Measurements from ENCODE around the gene NSG1. TPM values are rescaled to one million over a fixed set of nuclear protein-coding genes. Genes with fewer than 3 reads are reported as not detected.
"Not testable (repeated sequence)": the region's sequence is repeated elsewhere in the genome, so short reads cannot be mapped to it uniquely, and the experiment has no call there.

Gene NSG1
- total RNA-seq, 1 donor from 2014 or later, result 0.27 TPM

DNA sequence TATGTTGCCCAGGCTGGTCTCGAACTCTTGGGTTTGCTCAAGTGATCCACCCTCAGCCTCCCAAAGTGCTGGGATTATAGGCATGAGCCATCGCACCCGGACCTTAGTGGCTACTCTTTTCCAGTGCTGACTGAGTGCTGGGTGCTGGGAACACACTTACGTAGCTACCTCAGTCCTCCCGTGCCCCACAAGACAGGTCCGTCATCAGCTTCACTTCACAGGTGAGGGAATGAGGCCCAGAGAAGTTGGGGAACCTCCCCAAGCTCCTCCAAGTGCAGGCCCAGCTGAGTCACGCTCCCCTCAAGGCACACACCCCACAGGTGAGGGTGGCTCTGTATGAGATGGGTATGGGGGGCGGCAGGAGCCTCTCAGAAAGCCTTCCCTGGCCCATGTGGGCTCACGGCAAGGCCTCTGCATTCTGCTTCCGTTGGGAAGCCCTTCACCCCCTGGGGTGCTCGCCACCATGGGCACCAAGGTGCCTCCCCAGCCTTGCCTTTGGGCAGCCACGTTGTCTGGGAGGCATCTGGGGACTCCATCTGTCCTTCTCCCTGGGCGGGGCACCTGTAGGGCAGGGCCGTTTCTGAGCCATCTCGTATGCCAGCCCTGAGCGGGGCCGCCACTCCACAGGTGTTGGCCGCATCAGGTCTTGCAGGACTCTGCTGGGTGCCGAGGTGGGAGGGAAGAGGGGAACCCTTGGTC lies 28.4 kb downstream of the NSG1 start:
- DNase-seq (ENCODE audit: low read depth), result no peak

DNA sequence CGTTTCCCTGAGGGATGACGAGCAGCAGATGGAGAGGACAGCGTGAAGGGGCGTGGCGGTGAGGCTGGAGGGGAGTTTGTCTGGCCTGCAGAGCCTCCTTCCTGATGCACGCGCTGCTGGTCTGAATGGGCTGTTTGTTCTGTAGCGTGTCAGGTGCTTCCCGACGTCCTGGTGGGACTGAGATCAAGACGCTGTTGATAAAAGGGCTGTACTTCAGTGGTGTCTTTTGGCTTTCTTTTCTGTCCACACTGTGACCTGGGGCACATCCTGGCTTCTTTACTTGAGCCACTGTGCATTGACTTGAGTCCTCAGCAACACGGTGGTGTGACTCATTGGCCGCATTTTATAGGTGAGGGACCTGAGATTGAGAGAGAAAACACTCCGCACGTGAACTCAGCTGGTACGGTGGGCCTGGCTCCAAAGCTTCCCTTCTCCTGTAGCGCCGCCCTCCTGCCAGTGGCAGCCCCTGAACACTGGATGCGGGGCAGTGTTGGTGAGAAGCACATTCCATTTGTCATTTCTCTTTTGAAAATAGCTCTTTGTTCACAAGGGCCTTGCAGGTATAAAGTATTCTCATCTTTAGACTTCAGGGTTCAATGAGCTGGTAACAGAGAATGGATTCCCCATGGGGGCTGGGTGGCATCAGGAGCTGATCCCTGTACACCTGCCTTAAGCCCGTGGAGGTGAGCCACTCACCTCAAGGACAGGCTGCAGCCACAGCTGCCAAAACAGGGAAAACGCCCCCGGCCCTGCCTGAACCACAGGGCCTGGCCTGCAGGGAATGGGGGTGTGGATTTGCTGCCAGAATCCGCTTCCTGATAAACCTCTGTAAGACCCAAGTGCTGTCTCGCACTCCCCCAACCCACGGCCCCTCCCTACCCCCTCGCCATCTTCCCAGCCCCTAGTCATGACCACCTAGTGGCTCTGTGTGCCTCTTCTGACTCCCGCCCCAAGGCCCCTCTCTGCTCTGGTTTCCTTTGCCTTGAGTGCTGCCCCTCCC lies 29.2 kb downstream of the NSG1 start:
- DNase-seq (ENCODE audit: low read depth), result no peak

DNA sequence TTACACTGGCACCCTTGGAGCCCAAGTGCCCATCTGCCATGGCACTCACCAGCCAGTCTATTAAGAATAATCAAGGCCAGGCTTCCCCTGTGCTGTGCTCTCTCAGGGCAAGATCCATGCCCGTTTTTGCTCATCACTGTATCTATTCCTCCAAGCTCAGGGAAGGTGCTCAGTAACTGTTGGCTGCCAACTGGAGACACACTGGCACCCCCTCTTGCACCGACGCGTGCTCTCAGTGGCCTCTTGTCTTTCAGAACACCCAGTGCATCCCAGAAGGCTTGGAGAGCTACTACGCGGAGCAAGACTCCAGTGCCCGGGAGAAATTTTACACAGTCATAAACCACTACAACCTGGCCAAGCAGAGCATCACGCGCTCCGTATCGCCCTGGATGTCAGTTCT lies 30.1 kb downstream of the NSG1 start:
- no peak for DNase-seq (ENCODE audit: low read depth)

DNA sequence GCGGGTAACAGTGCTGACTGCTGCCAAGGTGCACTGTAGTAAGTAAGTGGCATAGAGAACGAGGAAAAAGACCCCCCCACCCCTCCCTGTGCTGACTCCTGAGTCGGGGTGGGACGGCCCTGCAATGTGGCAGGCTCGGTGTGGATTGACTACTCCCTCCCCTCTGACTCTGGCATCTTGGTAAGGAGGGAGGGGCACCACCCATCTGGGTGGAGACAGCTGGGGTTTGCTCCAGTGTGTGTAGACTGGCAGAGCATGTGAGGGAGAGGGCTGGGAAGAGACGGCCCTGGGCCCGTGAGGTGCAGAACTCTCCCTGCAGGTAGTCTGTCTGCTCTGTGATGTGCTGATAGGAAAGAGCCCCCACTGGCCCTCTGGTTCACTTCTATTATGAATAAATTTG lies 31.0 kb downstream of the NSG1 start:
- no peak for DNase-seq (ENCODE audit: low read depth)

GRCh38 chr4:4418676-4419390 lies 31.9 kb downstream of the NSG1 start:
- DNase-seq (ENCODE audit: low read depth), result no peak

DNA sequence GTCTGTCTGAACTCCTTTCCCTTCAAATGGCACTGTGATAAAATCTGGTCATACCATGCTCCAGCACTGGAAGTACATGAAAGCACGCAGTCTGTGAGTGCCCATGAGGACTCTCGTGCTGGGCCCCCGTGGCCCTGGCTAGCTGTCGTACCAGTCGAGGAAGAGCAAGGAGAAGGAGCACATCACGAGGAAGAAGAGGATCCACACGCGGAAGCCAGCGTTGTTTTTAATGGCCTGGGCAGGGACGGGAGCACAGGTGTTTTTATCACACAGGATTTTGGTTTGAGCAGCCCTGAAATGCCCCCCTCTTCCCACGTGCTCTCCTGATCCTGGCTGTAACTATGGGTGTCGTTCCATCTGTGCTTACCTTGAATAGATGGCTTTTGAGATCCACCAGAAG lies 33.0 kb downstream of the NSG1 start:
- no peak for DNase-seq (ENCODE audit: low read depth)

DNA sequence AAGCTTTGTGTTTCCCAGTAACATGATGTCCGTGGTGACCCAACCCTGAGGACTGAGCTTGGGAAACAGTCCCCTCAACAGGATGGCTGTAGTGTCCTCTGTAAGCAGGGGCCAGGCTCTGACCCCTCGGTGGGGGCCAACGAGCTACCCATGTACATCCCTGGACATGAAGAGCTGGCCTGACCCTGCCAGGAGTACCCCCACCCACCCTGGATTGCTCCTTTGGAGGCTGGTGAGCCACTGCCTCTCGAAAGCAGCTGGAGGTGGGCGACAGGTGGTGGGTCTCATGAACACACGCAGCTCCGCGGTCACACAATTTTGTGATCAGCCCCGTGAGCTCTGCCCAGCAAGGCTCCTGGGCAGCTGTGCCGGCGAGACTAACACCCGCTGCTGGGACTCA lies 33.5 kb downstream of the NSG1 start:
- no peak for DNase-seq (ENCODE audit: low read depth)

- DNase-seq (ENCODE audit: low read depth), result no peak
Observed at GRCh38 chr4:4421356-4421755, 34.5 kb downstream of the NSG1 start.

DNA sequence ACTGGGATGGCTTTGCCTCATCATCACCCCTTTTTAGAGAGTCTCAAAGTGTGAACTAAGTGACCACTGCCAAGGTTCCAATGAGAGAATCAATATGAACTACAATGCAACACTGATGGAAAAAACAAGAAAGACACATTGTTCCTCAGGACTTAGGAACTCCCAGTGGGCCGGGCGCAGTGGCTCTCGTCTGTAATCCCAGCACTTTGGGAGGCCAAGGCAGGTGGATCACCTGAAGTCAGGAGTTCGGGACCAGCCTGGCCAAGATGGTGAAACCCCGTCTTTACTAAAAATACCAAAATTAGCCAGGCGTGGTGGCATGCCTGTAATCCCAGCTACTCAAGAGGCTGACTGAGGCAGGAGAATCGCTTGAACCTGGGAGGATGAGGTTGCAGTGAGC lies 35.2 kb downstream of the NSG1 start:
- DNase-seq (ENCODE audit: low read depth), result not testable (repeated sequence)

DNA sequence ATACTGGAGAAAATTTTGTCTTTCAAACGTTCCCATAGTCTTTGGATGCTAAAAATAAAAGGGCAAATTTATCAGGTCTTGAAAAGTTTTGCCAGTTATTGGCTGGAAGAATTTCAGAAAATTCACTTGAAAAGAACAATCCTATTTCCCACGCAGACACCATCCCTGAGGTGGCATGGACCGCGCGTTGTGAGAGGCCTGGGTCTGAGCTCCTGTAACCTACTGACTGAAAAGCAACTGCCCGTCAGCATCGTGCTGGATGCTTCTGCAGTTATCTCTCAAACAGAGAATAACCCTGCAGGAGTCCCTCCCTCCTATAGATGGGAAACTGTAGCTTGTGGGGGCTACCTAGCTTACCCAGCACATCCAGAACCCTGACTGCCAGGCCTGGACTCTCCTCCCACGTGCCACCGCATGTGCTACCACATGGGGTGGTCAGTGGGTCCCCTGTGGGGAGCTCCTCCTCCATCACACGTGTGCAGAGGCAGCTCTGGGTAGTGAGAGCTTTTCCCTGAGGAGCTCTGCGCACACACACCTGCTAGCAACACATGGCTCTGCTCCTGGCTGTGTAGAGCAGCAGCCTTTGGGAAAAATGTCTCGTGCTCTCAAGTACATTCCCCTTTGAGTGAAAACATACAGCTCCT lies 36.1 kb downstream of the NSG1 start:
- DNase-seq (ENCODE audit: low read depth), result no peak

- no peak for DNase-seq (ENCODE audit: low read depth)
Observed at GRCh38 chr4:4423706-4424498, 37.0 kb downstream of the NSG1 start.

GRCh38 chr4:4424499-4425115 lies 37.7 kb downstream of the NSG1 start:
- DNase-seq (ENCODE audit: low read depth), result no peak

- no peak for DNase-seq (ENCODE audit: low read depth)
Observed at GRCh38 chr4:4425119-4425690, 38.3 kb downstream of the NSG1 start.

GRCh38 chr4:4425696-4426095 lies 38.8 kb downstream of the NSG1 start:
- no peak for DNase-seq (ENCODE audit: low read depth)

DNA sequence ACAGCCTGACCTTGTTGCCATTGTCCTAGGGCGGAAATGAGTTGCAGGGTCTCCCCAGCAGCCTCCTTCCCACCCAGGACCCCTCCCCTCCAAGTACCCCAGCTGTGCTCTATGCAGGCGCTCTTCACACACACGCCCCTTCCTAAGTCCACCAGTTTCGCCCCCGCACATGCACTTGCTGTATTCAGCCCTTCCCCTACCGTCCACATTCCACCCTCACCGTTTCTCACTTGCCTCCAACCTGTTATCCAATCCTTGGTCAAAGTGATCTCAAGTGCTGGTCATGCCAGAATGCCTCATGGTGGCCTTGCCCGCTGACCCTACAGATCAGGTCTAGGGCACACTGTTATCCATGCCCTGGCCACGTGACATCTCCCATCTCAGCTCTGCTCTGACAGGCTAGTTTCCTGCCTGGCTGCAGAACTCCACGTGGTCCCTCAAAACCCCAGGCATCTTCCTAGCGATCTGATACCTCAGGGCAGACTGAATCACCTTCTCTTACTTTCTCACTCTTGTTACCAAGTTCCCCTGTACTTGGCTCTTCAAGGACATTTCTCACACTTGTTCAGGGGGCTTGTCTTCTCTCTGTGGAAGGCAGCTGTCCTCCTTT lies 39.7 kb downstream of the NSG1 start:
- DNase-seq (ENCODE audit: low read depth), result peak; percentile 19

DNA sequence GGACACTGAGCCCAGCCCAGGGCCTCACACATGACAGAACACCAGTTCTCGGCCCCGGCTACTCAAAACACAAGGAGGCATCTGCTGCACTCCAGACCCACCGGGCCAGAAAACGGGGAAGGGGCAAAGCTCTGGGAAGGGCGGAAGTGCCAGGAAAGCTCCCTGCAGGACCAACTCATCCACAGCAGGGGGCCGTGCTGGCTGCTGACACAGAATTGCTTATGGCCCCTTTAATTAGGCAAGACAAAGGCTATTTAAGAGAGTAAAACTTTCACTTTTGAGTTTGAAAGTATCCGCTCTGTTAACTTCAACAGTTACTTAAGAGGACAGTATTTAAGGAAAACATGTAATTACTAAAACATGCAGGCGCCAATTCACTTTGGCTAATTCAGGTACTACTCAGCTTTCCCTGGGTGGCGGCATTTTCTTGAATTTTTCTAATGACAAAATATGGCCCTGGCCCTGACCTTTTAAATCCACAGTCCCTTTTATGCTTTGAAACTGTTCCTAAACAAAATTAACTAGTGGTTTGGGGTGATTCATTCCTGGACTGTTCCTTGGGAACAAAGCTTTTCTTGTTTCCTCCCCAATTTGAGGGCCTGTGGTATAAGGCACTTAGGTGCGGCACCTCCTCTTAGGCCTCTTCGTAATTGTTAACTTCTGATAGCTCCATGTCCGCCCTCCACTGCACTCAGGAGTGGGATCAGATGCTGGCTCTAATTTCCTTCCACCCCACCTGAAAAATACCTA lies 40.4 kb downstream of the NSG1 start:
- no peak for DNase-seq (ENCODE audit: low read depth)

DNA sequence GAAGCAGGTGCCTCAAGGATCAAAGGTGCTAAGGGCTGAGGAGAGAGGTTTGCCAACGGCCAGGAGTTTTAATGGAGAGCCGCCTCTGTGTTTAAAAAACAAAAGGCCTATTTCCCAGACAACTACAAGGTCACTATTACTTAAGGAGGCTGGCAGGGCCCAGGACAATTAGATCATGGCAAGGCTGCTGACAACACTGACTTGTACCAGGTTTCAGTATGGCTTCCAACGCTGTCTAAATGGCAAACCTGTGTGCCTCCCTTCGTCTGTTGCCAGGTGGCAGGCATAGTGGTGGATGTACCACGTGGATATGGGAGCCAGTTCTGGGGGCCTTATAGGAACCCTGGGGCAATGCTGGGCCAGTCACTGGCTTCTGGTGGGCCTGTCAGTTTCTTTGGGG lies 41.0 kb downstream of the NSG1 start:
- DNase-seq (ENCODE audit: low read depth), result no peak

All from myocyte (in vitro differentiated cells).